ENCODE data around the gene P2RY14. TPM values are rescaled to one million over a fixed set of nuclear protein-coding genes. Genes with fewer than 3 reads are reported as not detected.

The P2RY14 gene
- total and polyA plus RNA-seq, 2 donors from 2014 or later, result 0.54 to 2.4 TPM

DNA sequence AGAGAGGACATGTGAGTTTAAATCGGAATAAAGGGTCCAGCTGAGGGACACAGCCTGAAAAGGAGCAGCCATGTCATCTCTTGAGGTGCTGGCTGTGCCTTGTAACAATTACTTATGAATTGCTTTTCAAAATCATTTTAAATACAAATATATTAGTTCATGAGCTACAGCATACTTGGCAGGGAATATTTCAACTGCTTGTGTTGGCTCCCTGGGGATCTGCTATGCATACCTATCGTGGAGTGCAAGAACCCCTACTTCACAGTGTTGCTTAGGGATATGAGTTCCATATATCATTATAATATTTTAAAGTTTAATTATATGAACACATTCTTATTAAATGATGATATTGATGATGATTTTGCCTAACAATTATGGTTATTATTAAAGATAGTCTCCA is 19.1 kb upstream of the P2RY14 start:
- Histone ChIP-seq H3K36me3 (ENCODE audit: control insufficient read depth in 2 of 3, insufficient read depth in 3 of 3, low read length in 3 of 3) (no peaks in the 10 kb centered on the region), H3K4me3 (ENCODE audit: low read length in 3 of 3) (no peak overlapping the region), H3K9ac (ENCODE audit: low read length in 3 of 3) (no peak overlapping the region), H3K4me1 (ENCODE audit: control insufficient read depth in 2 of 3, insufficient read depth in 2 of 3, low read depth in 1 of 3, low read length in 3 of 3) (no peaks in the 10 kb centered on the region), H3K27me3 (ENCODE audit: control insufficient read depth, insufficient read depth, low read length) (no peaks in the 10 kb centered on the region), H3K9me3 (ENCODE audit: control insufficient read depth in 2 of 3, insufficient read depth in 1 of 3, low read length in 3 of 3) (no peaks in the 10 kb centered on the region), H3K27ac (ENCODE audit: low read depth in 2 of 2, low read length in 2 of 2) (no peak overlapping the region)
- FAIRE-seq (no peak), DNase-seq (no peak)
- TF ChIP-seq CTCF (IDR thresholded peaks at IDR 0.05; ENCODE audit: borderline replicate concordance, extremely low read depth, insufficient read depth), result no peak
- intact Hi-C loops (cut with DNase I), result no loop called here

DNA sequence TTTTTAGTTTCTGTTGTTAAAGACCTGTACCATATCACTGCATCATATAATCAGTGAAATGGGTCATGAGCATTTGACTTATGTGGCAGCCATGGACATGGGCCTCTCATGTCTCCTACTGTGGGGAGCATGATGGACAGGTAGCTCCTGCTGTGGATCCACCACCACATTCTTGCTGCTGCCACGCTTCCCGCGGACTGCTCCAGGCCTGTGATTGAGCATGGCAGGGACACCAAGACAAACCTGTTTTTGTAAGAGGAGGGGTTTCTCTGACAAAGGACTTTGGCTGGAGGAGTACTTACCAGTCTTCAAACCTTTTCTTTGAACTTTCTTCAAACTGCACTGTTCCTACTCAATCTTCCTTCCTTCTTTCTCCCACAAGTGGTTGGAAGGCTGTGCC is 17.9 kb upstream of the P2RY14 start:
- Histone ChIP-seq H3K9me3 (ENCODE audit: control insufficient read depth in 2 of 3, insufficient read depth in 1 of 3, low read length in 3 of 3) (no peaks in the 10 kb centered on the region), H3K4me3 (ENCODE audit: low read length in 3 of 3) (no peak overlapping the region), H3K9ac (ENCODE audit: low read length in 3 of 3) (no peak overlapping the region), H3K27ac (ENCODE audit: low read depth in 2 of 2, low read length in 2 of 2) (no peak overlapping the region), H3K4me1 (ENCODE audit: control insufficient read depth in 2 of 3, insufficient read depth in 2 of 3, low read depth in 1 of 3, low read length in 3 of 3) (no peaks in the 10 kb centered on the region), H3K36me3 (ENCODE audit: control insufficient read depth in 2 of 3, insufficient read depth in 3 of 3, low read length in 3 of 3) (no peaks in the 10 kb centered on the region), H3K27me3 (ENCODE audit: control insufficient read depth, insufficient read depth, low read length) (no peaks in the 10 kb centered on the region)
- intact Hi-C loops (cut with DNase I), result no loop called here
- DNase-seq, result no peak
- TF ChIP-seq CTCF (IDR thresholded peaks at IDR 0.05; ENCODE audit: borderline replicate concordance, extremely low read depth, insufficient read depth), result no peak
- no peak for FAIRE-seq

DNA sequence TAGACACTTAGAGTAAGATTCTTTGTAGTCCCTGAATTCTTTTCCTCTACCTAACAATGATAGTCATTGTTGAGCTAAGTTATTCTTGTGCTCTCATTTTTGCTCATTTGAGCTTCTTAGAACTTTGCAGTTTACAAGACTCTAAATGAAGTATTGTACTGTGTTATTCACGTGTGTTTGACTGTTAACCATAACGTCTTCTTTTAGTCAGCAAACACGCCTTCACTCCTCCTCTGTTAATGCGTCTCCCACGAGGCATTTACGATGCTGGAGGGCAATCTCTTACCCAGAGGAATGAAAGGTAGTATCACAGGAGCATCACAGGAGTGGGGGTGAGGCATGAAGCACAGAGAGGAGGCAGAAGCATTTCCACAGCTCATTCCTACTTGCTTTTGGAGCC is 14.8 kb upstream of the P2RY14 start:
- DNase-seq, result no peak
- Histone ChIP-seq H3K27ac (ENCODE audit: low read depth in 2 of 2, low read length in 2 of 2) (no peak overlapping the region), H3K36me3 (ENCODE audit: control insufficient read depth in 2 of 3, insufficient read depth in 3 of 3, low read length in 3 of 3) (no peaks in the 10 kb centered on the region), H3K4me3 (ENCODE audit: low read length in 3 of 3) (no peak overlapping the region), H3K27me3 (ENCODE audit: control insufficient read depth, insufficient read depth, low read length) (no peaks in the 10 kb centered on the region), H3K4me1 (ENCODE audit: control insufficient read depth in 2 of 3, insufficient read depth in 2 of 3, low read depth in 1 of 3, low read length in 3 of 3) (no peaks in the 10 kb centered on the region), H3K9me3 (ENCODE audit: control insufficient read depth in 2 of 3, insufficient read depth in 1 of 3, low read length in 3 of 3) (no peaks in the 10 kb centered on the region), H3K9ac (ENCODE audit: low read length in 3 of 3) (no peak overlapping the region)
- intact Hi-C loops (cut with DNase I), result no loop called here
- TF ChIP-seq CTCF (IDR thresholded peaks at IDR 0.05; ENCODE audit: borderline replicate concordance, extremely low read depth, insufficient read depth), result no peak
- FAIRE-seq, result no peak

GRCh38 chr3:151290673-151291072 is 12.3 kb upstream of the P2RY14 start:
- intact Hi-C loops (cut with DNase I), result no loop called here

More at GRCh38 chr3:151290673-151291072, 12.3 kb upstream of the P2RY14 start:
- no peak overlapping the region for H3K4me3 ChIP-seq (ENCODE audit: low read length in 3 of 3)
- peak; percentile 19 for TF ChIP-seq CTCF (IDR thresholded peaks at IDR 0.05; ENCODE audit: borderline replicate concordance, extremely low read depth, insufficient read depth)
- DNase-seq, result peak in 1 of 5 donors; percentile 15
- no peak overlapping the region for H3K9ac ChIP-seq (ENCODE audit: low read length in 3 of 3)
- no peak overlapping the region for H3K27ac ChIP-seq (ENCODE audit: low read depth in 2 of 2, low read length in 2 of 2)
- H3K9me3 ChIP-seq (ENCODE audit: control insufficient read depth in 2 of 3, insufficient read depth in 1 of 3, low read length in 3 of 3), result no peaks in the 10 kb centered on the region
- H3K36me3 ChIP-seq (ENCODE audit: control insufficient read depth in 2 of 3, insufficient read depth in 3 of 3, low read length in 3 of 3), result no peaks in the 10 kb centered on the region
- H3K27me3 ChIP-seq (ENCODE audit: control insufficient read depth, insufficient read depth, low read length), result no peaks in the 10 kb centered on the region
- no peaks in the 10 kb centered on the region for H3K4me1 ChIP-seq (ENCODE audit: control insufficient read depth in 2 of 3, insufficient read depth in 2 of 3, low read depth in 1 of 3, low read length in 3 of 3)
- no peak for FAIRE-seq
